Trophoblast cell (in vitro differentiated cells and primary cell): Measurements from ENCODE around the gene SARNP.

Experiments
- DNase-seq, 2 donors: peaks; one replicate each; pipeline ENCODE4 v3.0.0-alpha.2; 2016
- H2AFZ ChIP-seq: 2 replicates; pipeline ENCODE4 v1.6.1; 2013; ENCODE audit warnings: low read length, moderate library complexity, mild to moderate bottlenecking; ENCODE audit not compliant: insufficient read depth, poor library complexity
- H2AK5ac ChIP-seq: 2 replicates; pipeline ENCODE4 v1.6.1; 2013; ENCODE audit warnings: mild to moderate bottlenecking, low read length
- H2BK120ac ChIP-seq: 2 replicates; pipeline ENCODE4 v1.6.1; 2013; ENCODE audit warnings: low read length, mild to moderate bottlenecking, moderate library complexity; ENCODE audit not compliant: insufficient read depth, poor library complexity
- H2BK12ac ChIP-seq: 2 replicates; pipeline ENCODE4 v1.6.1; 2013; ENCODE audit warnings: mild to moderate bottlenecking, low read length, moderate library complexity
- H2BK5ac ChIP-seq: 2 replicates; pipeline ENCODE4 v1.6.1; 2013; ENCODE audit warnings: low read length, low read depth, moderate library complexity, mild to moderate bottlenecking; ENCODE audit not compliant: poor library complexity
- H3K14ac ChIP-seq: 2 replicates; pipeline ENCODE4 v1.6.1; 2013; ENCODE audit warnings: mild to moderate bottlenecking, low read length
- H3K18ac ChIP-seq: 2 replicates; pipeline ENCODE4 v1.6.1; 2013; ENCODE audit warnings: mild to moderate bottlenecking, low read length
- H3K23ac ChIP-seq: 2 replicates; pipeline ENCODE4 v1.6.1; 2013; ENCODE audit warnings: low read length
- H3K27ac ChIP-seq: 2 replicates; pipeline ENCODE4 v1.5.1; 2013; ENCODE audit warnings: low read depth, mild to moderate bottlenecking, inconsistent platforms, low read length, moderate library complexity
- H3K27me3 ChIP-seq: 2 replicates; pipeline ENCODE4 v1.6.1; 2013; ENCODE audit warnings: inconsistent platforms, mild to moderate bottlenecking, low read length, moderate library complexity; ENCODE audit not compliant: insufficient read depth
- H3K36me3 ChIP-seq, 2 experiments: 1 replicate in 1 of 2; 2 replicates in 1 of 2; pipeline ENCODE4 v1.6.1; 2013; ENCODE audit warnings: low read length in 2 of 2, mild to moderate bottlenecking in 2 of 2, moderate library complexity in 1 of 2; ENCODE audit not compliant: insufficient read depth in 2 of 2, control insufficient read depth in 1 of 2
- H3K4ac ChIP-seq: 2 replicates; pipeline ENCODE4 v1.6.1; 2013; ENCODE audit warnings: low read depth, mild to moderate bottlenecking, low read length, moderate library complexity
- H3K4me1 ChIP-seq, 2 experiments: 1 replicate in 1 of 2; 2 replicates in 1 of 2; pipeline ENCODE4 v1.6.1; 2013; ENCODE audit warnings: low read length in 2 of 2, mild to moderate bottlenecking in 2 of 2, moderate library complexity in 1 of 2; ENCODE audit not compliant: insufficient read depth in 2 of 2, control insufficient read depth in 1 of 2
- H3K4me2 ChIP-seq: 2 replicates; pipeline ENCODE4 v1.6.1; 2013; ENCODE audit warnings: inconsistent platforms, mild to moderate bottlenecking, low read length, moderate library complexity
- H3K4me3 ChIP-seq: 2 replicates; pipeline ENCODE4 v1.5.1; 2013; ENCODE audit warnings: mild to moderate bottlenecking, low read depth, low read length, inconsistent platforms
- H3K79me1 ChIP-seq: one replicate; pipeline ENCODE4 v1.6.1; 2013; ENCODE audit warnings: low read length
- H3K79me2 ChIP-seq: 2 replicates; pipeline ENCODE4 v1.6.1; 2013; ENCODE audit warnings: low read length, mild to moderate bottlenecking; ENCODE audit not compliant: control insufficient read depth, insufficient read depth, poor library complexity
- H3K9ac ChIP-seq: 2 replicates; pipeline ENCODE4 v1.6.1; 2013; ENCODE audit warnings: mild to moderate bottlenecking, low read length
- H3K9me3 ChIP-seq: 2 replicates; pipeline ENCODE4 v1.6.1; 2013; ENCODE audit warnings: low read depth, mild to moderate bottlenecking, control low read depth, inconsistent platforms, low read length; ENCODE audit not compliant: insufficient read depth
- H4K12ac ChIP-seq: 2 replicates; pipeline ENCODE4 v1.6.1; 2013; ENCODE audit warnings: low read depth, mild to moderate bottlenecking, low read length, moderate library complexity
- H4K8ac ChIP-seq: 2 replicates; pipeline ENCODE4 v1.6.1; 2013; ENCODE audit warnings: low read depth, mild to moderate bottlenecking, low read length, moderate library complexity
- H4K91ac ChIP-seq: one replicate; pipeline ENCODE4 v1.6.1; 2013; ENCODE audit warnings: low read depth, mild to moderate bottlenecking, low read length, moderate library complexity
- WGBS: extraction: QIAGEN DNeasy Blood & Tissue Kit; methylation state at CpG from one replicate; pipeline ENCODE4 v1.1.7; 2013; ENCODE audit warnings: missing lambda C conversion rate; ENCODE audit not compliant: insufficient read length, insufficient coverage; ENCODE audit errors: extremely low coverage; 5-methylcytosine and 5-hydroxymethylcytosine counted together

The SARNP gene

GRCh38 chr12:55718624-55719275 is 98.8 kb downstream of the SARNP start:
- no peak overlapping the region for H4K12ac ChIP-seq
- H3K27ac ChIP-seq: no peak overlapping the region
- no peak overlapping the region for H3K23ac ChIP-seq
- no peaks in the 10 kb centered on the region for H3K79me2 ChIP-seq
- no peak overlapping the region for H4K91ac ChIP-seq
- H3K4me2 ChIP-seq: no peak overlapping the region
- H2AK5ac ChIP-seq: no peak overlapping the region
- no peak overlapping the region for H2BK120ac ChIP-seq
- peaks cover 6 to 8% of the 10 kb centered on the region in 2 experiments for H3K36me3 ChIP-seq
- DNase-seq: no peak
- no peak overlapping the region for H3K4me3 ChIP-seq
- peaks cover 2% of the 10 kb centered on the region for H3K9me3 ChIP-seq
- H3K18ac ChIP-seq: peak overlapping the region; percentile 18
- H4K8ac ChIP-seq: no peak overlapping the region
- peak overlapping the region; percentile 16 for H2BK12ac ChIP-seq
- H3K14ac ChIP-seq: no peak overlapping the region
- no peak overlapping the region for H3K9ac ChIP-seq
- H3K27me3 ChIP-seq: no peaks in the 10 kb centered on the region
- H3K79me1 ChIP-seq: peaks cover 8% of the 10 kb centered on the region
- H2AFZ ChIP-seq: no peak overlapping the region
- H3K4me1 ChIP-seq: peaks cover 16 to 20% of the 10 kb centered on the region in 2 experiments
- no peak overlapping the region for H2BK5ac ChIP-seq
- H3K4ac ChIP-seq: no peak overlapping the region
- no CpG with 5 or more reads among the region's 4 CpGs for WGBS

DNA sequence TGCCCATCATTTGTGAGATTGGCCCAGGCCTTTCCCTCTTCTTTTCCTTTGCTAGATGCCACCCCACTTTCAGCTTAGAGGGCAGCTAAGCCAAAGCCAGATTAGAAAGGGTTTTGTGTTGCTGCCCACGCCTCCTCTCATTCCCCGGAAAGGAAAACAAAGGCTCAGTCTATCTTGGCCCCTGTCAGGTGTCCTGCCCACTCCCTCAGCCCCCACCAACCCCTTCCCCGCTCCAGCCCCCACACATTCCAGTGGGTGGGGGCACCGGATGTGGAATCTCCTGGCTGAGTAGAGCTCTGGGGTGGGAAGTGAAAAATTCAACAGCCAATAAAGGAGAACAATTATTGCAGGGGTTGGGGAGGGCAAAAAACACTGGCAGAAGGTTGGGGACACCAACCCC is 99.5 kb downstream of the SARNP start:
- no peaks in the 10 kb centered on the region for H3K27me3 ChIP-seq
- H3K9me3 ChIP-seq: peaks cover 2% of the 10 kb centered on the region
- peaks cover 3 to 4% of the 10 kb centered on the region in 2 experiments for H3K36me3 ChIP-seq
- DNase-seq: no peak
- no peak overlapping the region for H2BK120ac ChIP-seq
- WGBS: no CpG with 5 or more reads among the region's 4 CpGs
- H2BK5ac ChIP-seq: peak overlapping the region; percentile 56
- H3K23ac ChIP-seq: no peak overlapping the region
- H3K4me1 ChIP-seq: peaks cover 16 to 20% of the 10 kb centered on the region in 2 experiments
- peak overlapping the region; percentile 26 for H3K14ac ChIP-seq
- peak overlapping the region; percentile 57 for H2AK5ac ChIP-seq
- no peak overlapping the region for H4K91ac ChIP-seq
- no peaks in the 10 kb centered on the region for H3K79me2 ChIP-seq
- H4K8ac ChIP-seq: peak overlapping the region; percentile 43
- H3K79me1 ChIP-seq: peaks cover 8% of the 10 kb centered on the region
- H3K27ac ChIP-seq: no peak overlapping the region
- H3K9ac ChIP-seq: no peak overlapping the region
- H3K18ac ChIP-seq: no peak overlapping the region
- no peak overlapping the region for H3K4ac ChIP-seq
- peak overlapping the region; percentile 8 for H3K4me2 ChIP-seq
- H3K4me3 ChIP-seq: no peak overlapping the region
- peak overlapping the region; percentile 16 for H2BK12ac ChIP-seq
- H2AFZ ChIP-seq: no peak overlapping the region
- no peak overlapping the region for H4K12ac ChIP-seq

DNA sequence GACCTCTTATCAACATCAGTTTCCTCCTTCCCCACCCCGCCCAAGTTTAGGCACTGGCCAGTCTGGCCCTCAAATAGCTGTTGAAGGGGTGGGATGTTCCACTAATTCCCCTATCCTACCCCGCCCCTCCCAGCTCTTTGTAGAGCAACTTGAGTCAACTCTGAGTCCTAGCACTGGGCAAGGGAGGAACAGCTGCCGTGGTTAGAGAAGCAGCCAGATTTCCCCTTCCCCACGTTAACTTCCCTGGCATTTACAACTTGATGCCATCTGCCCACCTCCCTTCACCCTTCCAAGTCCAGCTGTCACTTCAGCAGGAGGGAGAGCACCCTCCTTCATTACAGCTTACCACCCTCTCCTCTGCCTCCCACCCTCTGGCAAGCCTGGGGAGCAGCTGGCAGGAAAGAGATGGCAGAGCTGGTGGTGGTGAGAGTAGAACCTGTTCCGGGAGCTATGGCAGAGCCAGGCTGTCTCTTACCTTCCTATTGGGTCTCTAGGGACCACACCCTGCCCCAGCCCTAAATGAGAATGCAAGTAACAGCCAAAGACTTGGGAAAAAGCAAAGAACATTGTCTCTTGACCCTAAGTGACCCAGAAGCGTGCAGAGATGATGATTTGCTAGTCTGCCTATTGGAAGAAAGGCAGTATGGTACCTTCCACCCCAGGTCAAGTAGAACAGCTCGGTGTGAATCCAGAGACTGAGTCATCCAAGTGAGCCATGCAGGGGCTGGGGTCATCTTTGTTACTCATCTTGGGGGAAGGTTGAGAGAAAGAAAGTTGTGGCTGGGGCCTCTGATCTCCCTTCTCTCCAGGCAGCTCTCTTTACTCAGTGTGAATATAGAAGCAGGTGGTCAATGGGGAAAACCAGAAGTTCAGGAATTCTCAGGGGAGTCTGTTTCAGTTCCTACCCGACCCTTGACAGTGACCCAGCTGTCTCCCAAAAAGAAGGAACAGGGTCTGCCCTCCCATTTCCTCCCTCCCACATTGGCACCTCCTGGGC is 100.2 kb downstream of the SARNP start:
- Histone ChIP-seq H2AK5ac (peak overlapping the region; percentile 57), H3K79me2 (no peaks in the 10 kb centered on the region), H3K18ac (peak overlapping the region; percentile 42), H3K9ac (no peak overlapping the region), H3K4me3 (no peak overlapping the region), H4K12ac (peak overlapping the region; percentile 39), H3K14ac (peak overlapping the region; percentile 26), H4K91ac (peak overlapping the region; percentile 17), H2AFZ (no peak overlapping the region), H2BK120ac (no peak overlapping the region), H3K4me1 (peaks cover 16 to 20% of the 10 kb centered on the region in 2 experiments), H3K4ac (no peak overlapping the region), H3K27ac (no peak overlapping the region), H3K79me1 (peaks cover 8% of the 10 kb centered on the region), H3K23ac (no peak overlapping the region), H2BK12ac (no peak overlapping the region), H3K27me3 (no peaks in the 10 kb centered on the region), H3K36me3 (peaks cover 0 to 4% of the 10 kb centered on the region in 2 experiments), H3K9me3 (peaks cover 2% of the 10 kb centered on the region), H4K8ac (peak overlapping the region; percentile 43), H3K4me2 (peak overlapping the region; percentile 93), H2BK5ac (peak overlapping the region; percentile 56)
- DNase-seq: no peak
- WGBS: no CpG with 5 or more reads among the region's 8 CpGs

GRCh38 chr12:55716582-55716957 is 101.0 kb downstream of the SARNP start:
- H3K4me2 ChIP-seq: peak overlapping the region; percentile 93
- H3K79me1 ChIP-seq: peaks cover 8% of the 10 kb centered on the region
- peaks cover 2% of the 10 kb centered on the region for H3K9me3 ChIP-seq
- H3K9ac ChIP-seq: peak overlapping the region; percentile 65
- H4K91ac ChIP-seq: peak overlapping the region; percentile 41
- peak overlapping the region; percentile 53 for H2AFZ ChIP-seq
- H4K12ac ChIP-seq: peak overlapping the region; percentile 45
- H4K8ac ChIP-seq: peak overlapping the region; percentile 68
- peaks cover 16 to 20% of the 10 kb centered on the region in 2 experiments for H3K4me1 ChIP-seq
- no peak overlapping the region for H3K4ac ChIP-seq
- H2BK120ac ChIP-seq: peak overlapping the region; percentile 20
- DNase-seq: no peak
- no peaks in the 10 kb centered on the region for H3K27me3 ChIP-seq
- H3K79me2 ChIP-seq: no peaks in the 10 kb centered on the region
- no peak overlapping the region for H3K23ac ChIP-seq
- no peak overlapping the region for H3K14ac ChIP-seq
- no peak overlapping the region for H2BK12ac ChIP-seq
- peak overlapping the region; percentile 10 for H2BK5ac ChIP-seq
- peak overlapping the region; percentile 3 for H2AK5ac ChIP-seq
- WGBS: no CpG with 5 or more reads among the region's 13 CpGs
- H3K18ac ChIP-seq: no peak overlapping the region
- peaks cover 0 to 4% of the 10 kb centered on the region in 2 experiments for H3K36me3 ChIP-seq
- peak overlapping the region; percentile 78 for H3K4me3 ChIP-seq
- H3K27ac ChIP-seq: peak overlapping the region; percentile 90
